ENCODE measurements around the gene PCLO. TPM values are rescaled to one million over a fixed set of nuclear protein-coding genes. Genes with fewer than 3 reads are reported as not detected.

PCLO gene
- total and polyA plus RNA-seq, 2 of the 8 experiments (the other 6 are each of a cell fraction or from before 2014, with no cell fraction given) = 1.5 to 3.2 TPM

DNA sequence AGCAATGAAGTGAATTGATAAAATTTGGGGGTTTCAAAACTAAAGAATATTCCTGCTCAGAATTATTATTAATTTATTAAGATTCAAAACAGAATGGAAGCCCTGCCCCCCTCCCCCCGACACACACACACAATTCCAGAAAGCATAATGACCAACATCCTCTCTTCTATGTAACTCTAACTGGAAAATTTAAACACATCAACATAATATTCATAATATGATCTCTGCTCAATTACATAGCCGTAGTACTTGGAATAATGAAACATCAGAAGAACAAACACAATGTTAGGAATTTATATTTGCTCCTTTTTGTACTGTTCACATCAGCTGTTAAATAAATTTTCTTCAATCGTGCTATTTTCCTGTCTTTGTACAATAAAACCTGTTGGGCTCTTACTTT lies 20.8 kb downstream of the PCLO start (continued):
- TF ChIP-seq, protein P1, sequence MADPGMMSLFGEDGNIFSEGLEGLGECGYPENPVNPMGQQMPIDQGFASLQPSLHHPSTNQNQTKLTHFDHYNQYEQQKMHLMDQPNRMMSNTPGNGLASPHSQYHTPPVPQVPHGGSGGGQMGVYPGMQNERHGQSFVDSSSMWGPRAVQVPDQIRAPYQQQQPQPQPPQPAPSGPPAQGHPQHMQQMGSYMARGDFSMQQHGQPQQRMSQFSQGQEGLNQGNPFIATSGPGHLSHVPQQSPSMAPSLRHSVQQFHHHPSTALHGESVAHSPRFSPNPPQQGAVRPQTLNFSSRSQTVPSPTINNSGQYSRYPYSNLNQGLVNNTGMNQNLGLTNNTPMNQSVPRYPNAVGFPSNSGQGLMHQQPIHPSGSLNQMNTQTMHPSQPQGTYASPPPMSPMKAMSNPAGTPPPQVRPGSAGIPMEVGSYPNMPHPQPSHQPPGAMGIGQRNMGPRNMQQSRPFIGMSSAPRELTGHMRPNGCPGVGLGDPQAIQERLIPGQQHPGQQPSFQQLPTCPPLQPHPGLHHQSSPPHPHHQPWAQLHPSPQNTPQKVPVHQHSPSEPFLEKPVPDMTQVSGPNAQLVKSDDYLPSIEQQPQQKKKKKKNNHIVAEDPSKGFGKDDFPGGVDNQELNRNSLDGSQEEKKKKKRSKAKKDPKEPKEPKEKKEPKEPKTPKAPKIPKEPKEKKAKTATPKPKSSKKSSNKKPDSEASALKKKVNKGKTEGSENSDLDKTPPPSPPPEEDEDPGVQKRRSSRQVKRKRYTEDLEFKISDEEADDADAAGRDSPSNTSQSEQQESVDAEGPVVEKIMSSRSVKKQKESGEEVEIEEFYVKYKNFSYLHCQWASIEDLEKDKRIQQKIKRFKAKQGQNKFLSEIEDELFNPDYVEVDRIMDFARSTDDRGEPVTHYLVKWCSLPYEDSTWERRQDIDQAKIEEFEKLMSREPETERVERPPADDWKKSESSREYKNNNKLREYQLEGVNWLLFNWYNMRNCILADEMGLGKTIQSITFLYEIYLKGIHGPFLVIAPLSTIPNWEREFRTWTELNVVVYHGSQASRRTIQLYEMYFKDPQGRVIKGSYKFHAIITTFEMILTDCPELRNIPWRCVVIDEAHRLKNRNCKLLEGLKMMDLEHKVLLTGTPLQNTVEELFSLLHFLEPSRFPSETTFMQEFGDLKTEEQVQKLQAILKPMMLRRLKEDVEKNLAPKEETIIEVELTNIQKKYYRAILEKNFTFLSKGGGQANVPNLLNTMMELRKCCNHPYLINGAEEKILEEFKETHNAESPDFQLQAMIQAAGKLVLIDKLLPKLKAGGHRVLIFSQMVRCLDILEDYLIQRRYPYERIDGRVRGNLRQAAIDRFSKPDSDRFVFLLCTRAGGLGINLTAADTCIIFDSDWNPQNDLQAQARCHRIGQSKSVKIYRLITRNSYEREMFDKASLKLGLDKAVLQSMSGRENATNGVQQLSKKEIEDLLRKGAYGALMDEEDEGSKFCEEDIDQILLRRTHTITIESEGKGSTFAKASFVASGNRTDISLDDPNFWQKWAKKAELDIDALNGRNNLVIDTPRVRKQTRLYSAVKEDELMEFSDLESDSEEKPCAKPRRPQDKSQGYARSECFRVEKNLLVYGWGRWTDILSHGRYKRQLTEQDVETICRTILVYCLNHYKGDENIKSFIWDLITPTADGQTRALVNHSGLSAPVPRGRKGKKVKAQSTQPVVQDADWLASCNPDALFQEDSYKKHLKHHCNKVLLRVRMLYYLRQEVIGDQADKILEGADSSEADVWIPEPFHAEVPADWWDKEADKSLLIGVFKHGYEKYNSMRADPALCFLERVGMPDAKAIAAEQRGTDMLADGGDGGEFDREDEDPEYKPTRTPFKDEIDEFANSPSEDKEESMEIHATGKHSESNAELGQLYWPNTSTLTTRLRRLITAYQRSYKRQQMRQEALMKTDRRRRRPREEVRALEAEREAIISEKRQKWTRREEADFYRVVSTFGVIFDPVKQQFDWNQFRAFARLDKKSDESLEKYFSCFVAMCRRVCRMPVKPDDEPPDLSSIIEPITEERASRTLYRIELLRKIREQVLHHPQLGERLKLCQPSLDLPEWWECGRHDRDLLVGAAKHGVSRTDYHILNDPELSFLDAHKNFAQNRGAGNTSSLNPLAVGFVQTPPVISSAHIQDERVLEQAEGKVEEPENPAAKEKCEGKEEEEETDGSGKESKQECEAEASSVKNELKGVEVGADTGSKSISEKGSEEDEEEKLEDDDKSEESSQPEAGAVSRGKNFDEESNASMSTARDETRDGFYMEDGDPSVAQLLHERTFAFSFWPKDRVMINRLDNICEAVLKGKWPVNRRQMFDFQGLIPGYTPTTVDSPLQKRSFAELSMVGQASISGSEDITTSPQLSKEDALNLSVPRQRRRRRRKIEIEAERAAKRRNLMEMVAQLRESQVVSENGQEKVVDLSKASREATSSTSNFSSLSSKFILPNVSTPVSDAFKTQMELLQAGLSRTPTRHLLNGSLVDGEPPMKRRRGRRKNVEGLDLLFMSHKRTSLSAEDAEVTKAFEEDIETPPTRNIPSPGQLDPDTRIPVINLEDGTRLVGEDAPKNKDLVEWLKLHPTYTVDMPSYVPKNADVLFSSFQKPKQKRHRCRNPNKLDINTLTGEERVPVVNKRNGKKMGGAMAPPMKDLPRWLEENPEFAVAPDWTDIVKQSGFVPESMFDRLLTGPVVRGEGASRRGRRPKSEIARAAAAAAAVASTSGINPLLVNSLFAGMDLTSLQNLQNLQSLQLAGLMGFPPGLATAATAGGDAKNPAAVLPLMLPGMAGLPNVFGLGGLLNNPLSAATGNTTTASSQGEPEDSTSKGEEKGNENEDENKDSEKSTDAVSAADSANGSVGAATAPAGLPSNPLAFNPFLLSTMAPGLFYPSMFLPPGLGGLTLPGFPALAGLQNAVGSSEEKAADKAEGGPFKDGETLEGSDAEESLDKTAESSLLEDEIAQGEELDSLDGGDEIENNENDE (IDR thresholded peaks at IDR 0.05; ENCODE audit: insufficient replicate concordance, low read length) = no peak
- TF ChIP-seq RAD21 (IDR thresholded peaks at IDR 0.05 in 1 of 2, conservative IDR thresholded peaks at IDR 0.05 in 1 of 2; ENCODE audit: low read depth in 2 of 2, low read length in 2 of 2) (no peak), POLR2AphosphoS5 (IDR thresholded peaks at IDR 0.05; ENCODE audit: low read depth, low read length) (no peak), EZH2 (IDR thresholded peaks at IDR 0.05; ENCODE audit: low read depth, low read length, severe bottlenecking) (no peak), TCF12 (IDR thresholded peaks at IDR 0.05; ENCODE audit: low read depth, low read length) (no peak), YY1 (IDR thresholded peaks at IDR 0.05; ENCODE audit: low read depth, low read length) (no peak), BRCA1 (IDR thresholded peaks at IDR 0.05; ENCODE audit: low read depth, low read length) (no peak), KDM5A (IDR thresholded peaks at IDR 0.05; ENCODE audit: low read length) (no peak), KDM1A (IDR thresholded peaks at IDR 0.05; ENCODE audit: borderline replicate concordance, low read length) (no peak), PHF8 (conservative IDR thresholded peaks at IDR 0.05; ENCODE audit: low read depth, low read length) (no peak)
